ENCODE measurements around the gene IKBIP.
"Not testable (repeated sequence)": the region's sequence is repeated elsewhere in the genome, so short reads cannot be mapped to it uniquely, and the experiment has no call there.

Gene IKBIP

GRCh38 chr12:98576795-98577194 lies 67.8 kb downstream of the IKBIP start:
- DNase-seq (ENCODE audit: low spot score): not testable (repeated sequence)

- no peak for DNase-seq (ENCODE audit: low spot score)
These were observed 69.6 kb downstream of the IKBIP start for GRCh38 chr12:98575013-98575412.

All from RKO (cell line).